ENCODE measurements around the gene PPT2. TPM values are rescaled to one million over a fixed set of nuclear protein-coding genes. Genes with fewer than 3 reads are reported as not detected.
"Not testable (repeated sequence)": the region's sequence is repeated elsewhere in the genome, so short reads cannot be mapped to it uniquely, and the experiment has no call there.

PPT2 gene
- polyA plus RNA-seq, 1 donor: 31.0 TPM

DNA sequence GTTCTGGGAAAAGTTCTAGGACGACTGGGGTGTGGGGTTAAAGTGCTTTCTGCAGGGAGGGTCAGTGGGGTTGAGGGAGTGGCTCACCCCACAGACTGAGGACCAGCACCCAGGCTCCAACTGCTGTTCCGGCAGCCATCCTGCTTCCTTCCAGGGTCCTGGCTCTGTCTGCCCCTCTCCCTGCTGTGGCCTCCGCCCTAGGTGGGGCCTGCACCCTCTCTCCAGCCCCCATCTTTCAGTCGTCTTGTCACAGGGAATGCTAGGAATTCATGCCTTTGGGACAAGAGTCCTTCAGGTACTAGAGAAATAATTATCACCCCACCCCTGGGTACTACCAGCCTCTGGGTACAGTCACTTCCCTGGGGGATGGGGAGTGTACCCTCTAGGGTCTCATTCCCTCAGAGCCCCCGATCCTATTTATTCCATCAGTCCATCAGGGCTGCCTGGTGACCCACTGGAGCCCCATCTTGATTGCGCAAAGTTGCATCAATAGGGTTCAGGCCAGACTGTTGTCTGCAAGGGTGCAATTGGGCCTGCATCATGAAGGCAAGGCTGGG lies 30.2 kb downstream of the PPT2 start, which contains the start of gene AGER:
AGER (minus strand) TSS at position 170 of the 557 bp plus-strand sequence; CDS start at position 139, 31 bp downstream.
- peak in 1 of 2 donors; percentile 3 for DNase-seq
- Histone ChIP-seq H3K27me3 (ENCODE audit: control insufficient read depth, insufficient read depth, low read length) (no peaks in the 10 kb centered on the region), H3K4me3 (ENCODE audit: low read length) (no peak within 1 kb of the TSS), H3K9me3 (ENCODE audit: control insufficient read depth, low read depth, low read length) (no peaks in the 10 kb centered on the region), H3K27ac (ENCODE audit: low read length) (no peak within 1 kb of the TSS), H3K4me1 (ENCODE audit: control insufficient read depth, insufficient read depth, low read length) (peaks cover 6% of the 10 kb centered on the region), H3K36me3 (ENCODE audit: control insufficient read depth, insufficient read depth, low read length) (peaks cover 66% of the 10 kb centered on the region)
- no CpG with 5 or more reads among the region's 6 CpGs for WGBS (ENCODE audit: insufficient coverage, low lambda C conversion rate)

- H3K27me3 ChIP-seq (ENCODE audit: control insufficient read depth, insufficient read depth, low read length); H3K4me3 ChIP-seq (ENCODE audit: low read length); H3K4me1 ChIP-seq (ENCODE audit: control insufficient read depth, insufficient read depth, low read length); H3K9me3 ChIP-seq (ENCODE audit: control insufficient read depth, low read depth, low read length): not testable (repeated sequence)
- peak; percentile 66 to 72 for DNase-seq
- H3K36me3 ChIP-seq (ENCODE audit: control insufficient read depth, insufficient read depth, low read length): peaks cover 59% of the 10 kb centered on the region
- WGBS (ENCODE audit: insufficient coverage, low lambda C conversion rate): 50% methylated on average over 2 of the region's 11 CpGs
- peak overlapping the region; percentile 45 for H3K27ac ChIP-seq (ENCODE audit: low read length)
Measured at GRCh38 chr6:32185681-32186131, 31.8 kb downstream of the PPT2 start.

GRCh38 chr6:32186151-32186840 lies 32.4 kb downstream of the PPT2 start:
- not testable (repeated sequence) for H3K27me3 ChIP-seq (ENCODE audit: control insufficient read depth, insufficient read depth, low read length); H3K4me3 ChIP-seq (ENCODE audit: low read length); H3K9me3 ChIP-seq (ENCODE audit: control insufficient read depth, low read depth, low read length)
- H3K36me3 ChIP-seq (ENCODE audit: control insufficient read depth, insufficient read depth, low read length): peaks cover 53% of the 10 kb centered on the region
- WGBS (ENCODE audit: insufficient coverage, low lambda C conversion rate): 100% methylated on average over 1 of the region's 10 CpGs
- DNase-seq: peak in 1 of 2 donors; percentile 2
- H3K4me1 ChIP-seq (ENCODE audit: control insufficient read depth, insufficient read depth, low read length): peaks cover 11% of the 10 kb centered on the region
- H3K27ac ChIP-seq (ENCODE audit: low read length): peak overlapping the region; percentile 45

GRCh38 chr6:32187009-32187709 lies 33.2 kb downstream of the PPT2 start:
- Histone ChIP-seq H3K27ac (ENCODE audit: low read length) (no peak overlapping the region), H3K9me3 (ENCODE audit: control insufficient read depth, low read depth, low read length) (no peaks in the 10 kb centered on the region), H3K27me3 (ENCODE audit: control insufficient read depth, insufficient read depth, low read length) (no peaks in the 10 kb centered on the region), H3K4me1 (ENCODE audit: control insufficient read depth, insufficient read depth, low read length) (peaks cover 20% of the 10 kb centered on the region), H3K36me3 (ENCODE audit: control insufficient read depth, insufficient read depth, low read length) (peaks cover 47% of the 10 kb centered on the region), H3K4me3 (ENCODE audit: low read length) (no peak overlapping the region)
- DNase-seq: peak in 1 of 2 donors; percentile 1
- WGBS (ENCODE audit: insufficient coverage, low lambda C conversion rate): 90% methylated on average over 2 of the region's 12 CpGs

GRCh38 chr6:32187725-32188380 lies 33.9 kb downstream of the PPT2 start:
- DNase-seq; H3K27me3 ChIP-seq (ENCODE audit: control insufficient read depth, insufficient read depth, low read length); H3K9me3 ChIP-seq (ENCODE audit: control insufficient read depth, low read depth, low read length): not testable (repeated sequence)
- peaks cover 40% of the 10 kb centered on the region for H3K36me3 ChIP-seq (ENCODE audit: control insufficient read depth, insufficient read depth, low read length)
- H3K4me1 ChIP-seq (ENCODE audit: control insufficient read depth, insufficient read depth, low read length): peaks cover 25% of the 10 kb centered on the region
- H3K4me3 ChIP-seq (ENCODE audit: low read length): peak overlapping the region; percentile 88
- H3K27ac ChIP-seq (ENCODE audit: low read length): peak overlapping the region; percentile 99
- WGBS (ENCODE audit: insufficient coverage, low lambda C conversion rate): no CpG with 5 or more reads among the region's 18 CpGs

DNA sequence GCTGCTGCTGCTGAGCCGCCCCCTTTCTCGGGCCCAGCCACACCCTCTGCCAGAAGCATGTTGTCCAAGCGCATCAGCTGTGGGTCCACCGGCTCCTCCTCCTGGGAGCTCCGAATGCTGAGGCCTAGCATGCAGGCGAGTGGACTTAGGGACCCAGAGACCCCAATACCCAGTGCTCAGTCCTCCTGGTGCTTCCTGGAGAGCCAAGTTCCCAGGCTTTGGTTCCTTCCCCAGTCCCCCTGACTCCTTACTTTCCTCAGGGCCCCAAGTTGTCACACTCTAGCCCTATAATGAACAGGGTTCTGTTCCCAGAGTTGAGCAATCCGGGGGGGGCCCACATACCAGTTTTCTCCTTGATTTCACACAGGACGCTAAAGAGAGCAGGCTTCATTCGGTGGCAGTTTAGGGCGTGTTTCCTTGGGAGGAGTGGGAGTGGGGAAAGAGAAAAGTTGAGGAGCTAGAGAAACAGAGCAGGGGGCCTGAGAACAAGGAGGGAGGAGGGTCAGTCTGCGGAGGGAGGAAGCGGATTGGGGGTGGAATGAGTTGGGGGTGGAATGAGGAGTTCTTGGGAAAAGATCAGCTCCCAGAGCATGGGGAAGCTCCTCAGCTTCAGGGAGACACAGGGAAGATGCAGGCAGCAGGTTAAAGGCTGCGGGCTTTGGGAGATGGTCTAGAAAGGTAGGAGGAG lies 34.6 kb downstream of the PPT2 start:
- peak in 1 of 2 donors; percentile 57 for DNase-seq
- Histone ChIP-seq H3K4me1 (ENCODE audit: control insufficient read depth, insufficient read depth, low read length) (peaks cover 29% of the 10 kb centered on the region), H3K36me3 (ENCODE audit: control insufficient read depth, insufficient read depth, low read length) (peaks cover 34% of the 10 kb centered on the region), H3K9me3 (ENCODE audit: control insufficient read depth, low read depth, low read length) (no peaks in the 10 kb centered on the region), H3K27me3 (ENCODE audit: control insufficient read depth, insufficient read depth, low read length) (no peaks in the 10 kb centered on the region), H3K4me3 (ENCODE audit: low read length) (peak overlapping the region; percentile 88), H3K27ac (ENCODE audit: low read length) (peak overlapping the region; percentile 99)
- no CpG with 5 or more reads among the region's 13 CpGs for WGBS (ENCODE audit: insufficient coverage, low lambda C conversion rate)

DNA sequence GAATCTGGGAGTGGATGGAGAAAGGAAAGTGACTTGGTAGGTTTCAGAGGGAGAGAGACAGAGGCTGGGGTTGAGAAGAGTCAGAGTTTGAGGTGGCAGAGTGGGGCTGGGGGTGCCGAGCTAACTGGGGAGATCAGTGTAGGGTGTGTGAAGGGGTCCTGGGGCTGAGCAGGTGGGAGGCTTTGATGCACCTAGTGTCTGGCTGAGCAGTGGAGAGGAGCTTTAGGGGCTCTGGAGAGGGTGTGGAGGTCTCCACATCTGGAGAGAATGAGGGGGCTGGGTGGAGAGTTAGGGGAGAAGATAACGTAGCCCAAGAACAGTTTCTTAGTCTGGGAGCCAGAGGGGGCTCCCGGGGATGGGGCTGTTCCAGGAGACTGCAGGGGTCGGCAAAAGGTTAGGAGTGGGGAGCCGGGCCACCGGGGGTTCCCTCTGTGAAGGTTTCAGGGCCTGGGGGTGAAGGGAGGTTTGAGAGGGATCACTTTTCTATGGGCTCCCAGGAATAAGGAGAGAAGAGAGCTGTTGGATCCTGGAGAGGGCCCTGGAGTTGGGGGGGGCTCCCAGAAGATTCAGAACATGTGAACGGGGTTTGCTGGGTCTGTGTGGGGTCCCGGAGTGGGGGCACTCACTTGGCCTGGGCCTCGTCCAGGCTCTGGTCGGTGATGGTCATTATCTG lies 35.3 kb downstream of the PPT2 start:
- WGBS (ENCODE audit: insufficient coverage, low lambda C conversion rate): 0% methylated on average over 1 of the region's 10 CpGs
- no peak for DNase-seq

GRCh38 chr6:32189742-32190053 lies 35.8 kb downstream of the PPT2 start:
- DNase-seq: no peak
- no peaks in the 10 kb centered on the region for H3K27me3 ChIP-seq (ENCODE audit: control insufficient read depth, insufficient read depth, low read length)
- H3K4me1 ChIP-seq (ENCODE audit: control insufficient read depth, insufficient read depth, low read length): peaks cover 32% of the 10 kb centered on the region
- no CpG with 5 or more reads among the region's 23 CpGs for WGBS (ENCODE audit: insufficient coverage, low lambda C conversion rate)
- H3K36me3 ChIP-seq (ENCODE audit: control insufficient read depth, insufficient read depth, low read length): peaks cover 25% of the 10 kb centered on the region
- peak overlapping the region; percentile 99 for H3K27ac ChIP-seq (ENCODE audit: low read length)
- H3K9me3 ChIP-seq (ENCODE audit: control insufficient read depth, low read depth, low read length): no peaks in the 10 kb centered on the region
- peak overlapping the region; percentile 88 for H3K4me3 ChIP-seq (ENCODE audit: low read length)

More for the DNA sequence above, 35.3 kb downstream of the PPT2 start:
- Histone ChIP-seq H3K4me3 (ENCODE audit: low read length) (peak overlapping the region; percentile 88), H3K27me3 (ENCODE audit: control insufficient read depth, insufficient read depth, low read length) (no peaks in the 10 kb centered on the region), H3K27ac (ENCODE audit: low read length) (peak overlapping the region; percentile 99), H3K9me3 (ENCODE audit: control insufficient read depth, low read depth, low read length) (no peaks in the 10 kb centered on the region), H3K36me3 (ENCODE audit: control insufficient read depth, insufficient read depth, low read length) (peaks cover 27% of the 10 kb centered on the region), H3K4me1 (ENCODE audit: control insufficient read depth, insufficient read depth, low read length) (peaks cover 30% of the 10 kb centered on the region)

DNA sequence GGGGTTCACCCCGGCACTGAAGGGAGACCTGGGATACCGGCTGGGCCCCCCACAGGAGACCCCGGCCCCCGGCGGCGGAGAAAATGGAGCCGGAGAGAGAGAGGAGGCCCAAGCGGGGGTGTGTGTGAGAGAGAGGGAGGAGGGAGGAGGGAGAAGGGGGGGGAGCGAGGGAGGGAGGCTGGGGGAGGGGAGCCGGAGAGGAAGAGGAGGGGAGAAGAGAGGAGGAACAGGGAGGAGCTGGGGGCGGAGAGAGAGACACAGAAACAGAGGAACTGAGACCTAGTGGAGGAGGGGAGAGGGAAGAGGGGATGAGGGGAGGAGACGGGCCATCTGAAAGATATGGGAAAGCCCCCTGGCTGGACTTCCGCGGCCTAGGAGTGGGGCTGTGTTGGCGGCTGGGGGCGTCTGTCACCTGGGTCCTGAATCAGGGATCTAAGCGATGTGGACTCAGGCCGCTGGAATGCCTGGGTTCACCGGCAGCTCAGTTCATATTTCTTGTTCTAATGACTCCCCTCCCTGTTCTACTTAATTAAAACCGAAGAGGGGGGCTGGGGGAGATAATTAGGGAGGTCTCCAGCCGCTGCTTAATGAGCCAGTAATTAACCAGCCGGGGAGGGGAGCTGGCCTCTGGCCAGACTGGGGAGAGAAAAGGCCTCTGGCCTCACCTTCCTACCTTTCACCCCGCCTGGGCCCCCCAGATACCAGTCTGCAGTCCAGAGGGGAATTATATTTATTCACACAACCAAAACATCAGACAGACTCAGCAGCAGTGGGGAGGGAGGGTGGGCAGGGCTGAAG lies 36.3 kb downstream of the PPT2 start, which contains the start of gene PBX2:
PBX2 (minus strand) TSS at position 149 of the 798 bp plus-strand sequence. CDS start 287 bp downstream, outside the sequence.
- Histone ChIP-seq H3K27ac (ENCODE audit: low read length) (peak within 1 kb of the TSS; percentile 99), H3K4me3 (ENCODE audit: low read length) (peak within 1 kb of the TSS; percentile 88), H3K9me3 (ENCODE audit: control insufficient read depth, low read depth, low read length) (no peaks in the 10 kb centered on the region), H3K4me1 (ENCODE audit: control insufficient read depth, insufficient read depth, low read length) (peaks cover 37% of the 10 kb centered on the region), H3K27me3 (ENCODE audit: control insufficient read depth, insufficient read depth, low read length) (no peaks in the 10 kb centered on the region), H3K36me3 (ENCODE audit: control insufficient read depth, insufficient read depth, low read length) (peaks cover 25% of the 10 kb centered on the region)
- peak; percentile 88 to 94 for DNase-seq
- 0% methylated on average over 2 of the region's 23 CpGs for WGBS (ENCODE audit: insufficient coverage, low lambda C conversion rate)
